Adipose tissue (tissue), 3 donors: ENCODE measurements around the gene TGFBR1. TPM values are rescaled to one million over a fixed set of nuclear protein-coding genes. Genes with fewer than 3 reads are reported as not detected.

Experiments
- H3K27ac ChIP-seq: one replicate; pipeline ENCODE4 v1.5.1; 2013; ENCODE audit warnings: low read depth, low read length
- WGBS, 3 donors: extraction: QIAGEN DNeasy Blood & Tissue Kit; methylation state at CpG; one replicate each; pipeline ENCODE4 v1.1.7; 2013; 5-methylcytosine and 5-hydroxymethylcytosine counted together
- polyA plus RNA-seq, 3 donors: library from polyadenylated mRNA; stranded (reverse); fragments of 200-250 nt; gene quantifications; one replicate each; pipeline ENCODE4 v1.2.3, GENCODE V29; 2013
- donor health status: healthy with polysubstance abuse.
- donor health status: Bipolar disorder and iron deficiency.
- donor health status: healthy.

Gene TGFBR1
- polyA plus RNA-seq, 3 donors, result 3.7 to 12.1 (median 9.4) TPM

GRCh38 chr9:99101271-99101670, 3.6 kb upstream of the TGFBR1 start:
- 95 to 99% (median 96%) methylated on average over 5 of the region's 5 CpGs for WGBS, 3 donors
- H3K27ac ChIP-seq, result no peak overlapping the region

GRCh38 chr9:99101812-99102211, 3.1 kb upstream of the TGFBR1 start:
- H3K27ac ChIP-seq, result no peak overlapping the region
- 94 to 97% (median 97%) methylated on average over 2 of the region's 2 CpGs for WGBS, 3 donors

DNA sequence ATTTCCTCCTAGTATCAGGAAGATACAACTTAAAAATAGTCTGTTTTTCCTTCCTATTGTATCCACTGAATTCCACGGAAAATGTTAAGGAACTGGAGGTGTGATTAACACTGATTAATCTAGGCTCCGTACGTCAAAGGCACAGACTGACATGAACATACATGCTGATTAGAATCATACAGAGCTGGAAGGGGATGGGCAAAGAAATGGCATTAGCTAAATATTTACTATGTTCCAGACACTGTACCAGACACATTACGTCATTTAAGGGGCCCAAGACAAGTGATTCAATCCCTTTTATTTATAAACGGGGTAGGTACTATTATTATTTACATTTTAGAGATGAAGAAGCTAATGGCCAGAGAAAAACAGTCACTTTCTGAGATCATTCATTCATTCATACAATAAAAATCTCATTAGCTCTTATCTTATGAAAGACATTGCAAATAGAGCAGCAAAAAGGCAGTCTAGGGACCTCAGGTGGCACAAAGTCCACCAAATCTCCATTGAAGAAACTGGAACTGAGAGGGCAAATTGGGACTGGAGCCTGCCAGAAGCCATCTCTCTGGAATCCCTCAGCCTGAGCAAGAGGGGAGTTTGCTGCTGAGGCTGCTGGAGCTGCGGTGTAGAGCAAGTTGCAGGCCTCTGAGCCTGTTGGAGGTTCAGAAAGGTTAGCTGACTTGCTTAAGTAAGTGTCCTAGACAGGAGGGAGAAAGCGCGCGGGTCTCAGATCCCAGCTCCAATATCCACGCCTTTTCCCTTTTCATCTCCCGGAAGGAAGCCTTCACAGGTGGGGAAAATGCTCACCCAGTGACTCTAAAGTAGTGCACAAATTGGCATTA, 1.6 kb upstream of the TGFBR1 start:
- H3K27ac ChIP-seq, result no peak overlapping the region
- 71 to 80% (median 74%) methylated on average over 11 of the region's 11 CpGs for WGBS, 3 donors

GRCh38 chr9:99103901-99104458, 933 bp upstream of the TGFBR1 start:
- H3K27ac ChIP-seq, result no peak overlapping the region
- WGBS, 3 donors, result 5 to 23% (median 6%) methylated on average over 14 of the region's 14 CpGs

GRCh38 chr9:99105152-99106043, 485 bp downstream of the TGFBR1 start:
- peak overlapping the region; percentile 84 for H3K27ac ChIP-seq
- 0 to 1% (median 0%) methylated on average over 66 to 114 of the region's 118 CpGs for WGBS, 3 donors

- 1 to 4% (median 2%) methylated on average over 9 of the region's 9 CpGs for WGBS, 3 donors
- peak overlapping the region; percentile 84 for H3K27ac ChIP-seq
These were observed 1.1 kb downstream of the TGFBR1 start for GRCh38 chr9:99106044-99106375.

DNA sequence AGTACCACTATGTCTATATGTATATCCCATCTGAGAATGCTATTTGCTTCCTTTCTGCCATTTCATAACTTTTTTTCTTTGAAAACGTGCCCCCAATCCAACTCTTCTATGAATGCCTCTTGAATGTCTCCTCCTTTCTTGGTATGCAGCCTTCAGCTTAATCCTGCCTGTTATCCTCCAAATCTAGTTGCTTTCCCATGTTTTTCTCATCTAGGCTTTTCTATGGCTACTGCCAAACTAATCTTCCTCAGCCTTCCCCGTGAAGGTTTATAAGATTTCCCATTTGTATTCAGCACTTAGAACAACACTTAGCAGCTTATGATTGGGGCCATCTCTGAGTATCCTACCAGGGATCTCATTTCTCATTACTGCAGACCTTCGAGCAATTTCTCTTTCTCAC, 2.5 kb downstream of the TGFBR1 start:
- H3K27ac ChIP-seq, result no peak overlapping the region
- 15 to 51% (median 29%) methylated on average over 3 of the region's 3 CpGs for WGBS, 3 donors

DNA sequence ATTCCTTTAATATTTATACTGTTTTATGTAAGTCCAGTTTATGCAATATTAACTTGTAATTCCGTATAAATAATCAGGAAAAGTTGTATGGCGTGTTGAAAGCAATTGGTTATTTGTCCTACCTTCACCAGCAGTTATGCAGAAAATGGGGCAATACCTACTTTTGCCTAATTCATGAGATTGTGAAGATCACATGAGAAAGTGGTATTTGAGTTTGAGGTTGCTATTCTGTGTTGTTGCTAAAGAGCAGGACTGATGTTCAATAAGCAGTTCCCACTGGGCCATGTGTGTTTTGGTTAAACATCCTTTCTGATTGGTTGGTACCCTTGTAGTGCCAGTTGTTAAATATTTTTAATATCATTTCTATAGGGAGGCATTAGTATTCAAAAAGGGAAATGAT, 3.2 kb downstream of the TGFBR1 start:
- H3K27ac ChIP-seq, result no peak overlapping the region
- WGBS, 3 donors, result 59 to 93% (median 83%) methylated on average over 2 of the region's 2 CpGs

- no peak overlapping the region for H3K27ac ChIP-seq
- 57 to 87% (median 57%) methylated on average over 3 of the region's 3 CpGs for WGBS, 3 donors
These were observed 4.6 kb downstream of the TGFBR1 start for GRCh38 chr9:99109522-99109921.

- WGBS, 3 donors, result 71 to 79% (median 72%) methylated on average over 6 of the region's 6 CpGs
These were observed 8.0 kb downstream of the TGFBR1 start for GRCh38 chr9:99112750-99113413.

DNA sequence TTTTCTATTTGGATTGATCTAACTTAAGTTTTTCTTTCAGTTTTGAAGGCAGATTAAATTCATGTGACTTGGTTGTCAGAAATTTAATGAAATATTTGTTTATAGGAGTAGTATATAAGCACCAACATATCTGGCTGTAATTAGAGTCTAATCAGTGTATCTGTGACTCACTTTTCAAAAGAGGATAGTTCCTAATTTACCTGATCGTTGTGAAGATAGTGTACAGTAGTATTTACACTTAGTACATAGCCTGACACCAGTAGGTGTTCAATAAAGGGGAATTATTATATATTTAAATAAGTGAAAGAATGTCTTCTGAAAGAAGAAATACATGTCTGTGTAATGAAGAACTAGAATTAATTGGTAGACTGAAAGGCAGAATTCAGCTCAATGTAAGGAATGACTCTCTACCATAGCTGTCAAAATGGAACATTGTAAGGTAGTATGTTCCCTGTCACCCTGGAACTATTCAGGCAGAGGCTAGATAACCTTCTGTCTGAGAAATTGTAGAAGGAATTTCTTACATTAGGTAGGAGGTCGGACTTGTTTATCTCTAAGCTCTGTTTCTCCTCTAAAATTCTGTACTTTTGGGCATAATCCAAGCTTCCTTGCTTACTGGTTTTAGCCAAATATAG, 8.6 kb downstream of the TGFBR1 start:
- no peak overlapping the region for H3K27ac ChIP-seq

More at GRCh38 chr9:99112750-99113413, 8.0 kb downstream of the TGFBR1 start:
- H3K27ac ChIP-seq, result no peak overlapping the region

DNA sequence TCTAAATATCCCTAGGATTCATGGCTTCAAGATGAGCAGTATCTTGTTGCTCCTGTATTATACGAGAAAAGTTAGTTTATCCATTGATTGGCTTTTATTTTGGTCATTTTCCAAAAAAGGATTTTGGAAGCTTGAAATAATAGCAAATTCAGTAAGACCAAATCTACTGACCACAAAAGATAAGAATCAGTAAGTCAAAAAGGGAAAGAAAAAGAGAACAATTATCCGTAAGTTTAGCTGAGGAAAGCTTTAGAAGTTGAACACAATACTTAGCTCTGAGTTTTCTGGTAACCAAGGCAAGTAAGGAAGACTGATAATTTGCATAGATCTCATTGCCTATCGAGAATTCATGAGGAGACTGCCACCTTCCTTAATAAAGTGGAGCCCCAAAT, 9.1 kb downstream of the TGFBR1 start:
- 58 to 88% (median 59%) methylated on average over 3 of the region's 3 CpGs for WGBS, 3 donors
- no peak overlapping the region for H3K27ac ChIP-seq

More for the DNA sequence above, 8.6 kb downstream of the TGFBR1 start:
- WGBS, 3 donors, result 64 to 74% (median 68%) methylated on average over 2 of the region's 2 CpGs

GRCh38 chr9:99114846-99115500, 10.1 kb downstream of the TGFBR1 start:
- no peak overlapping the region for H3K27ac ChIP-seq
- WGBS, 3 donors, result 78 to 88% (median 79%) methylated on average over 6 of the region's 6 CpGs

GRCh38 chr9:99116003-99116411, 11.1 kb downstream of the TGFBR1 start:
- H3K27ac ChIP-seq, result no peak overlapping the region
- 61 to 88% (median 75%) methylated on average over 3 of the region's 3 CpGs for WGBS, 3 donors

GRCh38 chr9:99118782-99119466, 14.0 kb downstream of the TGFBR1 start:
- WGBS, 3 donors, result 61 to 91% (median 68%) methylated on average over 7 of the region's 7 CpGs
- no peak overlapping the region for H3K27ac ChIP-seq

- H3K27ac ChIP-seq, result no peak overlapping the region
These were observed 15.2 kb downstream of the TGFBR1 start for GRCh38 chr9:99119976-99120655.

- no peak overlapping the region for H3K27ac ChIP-seq
- WGBS, 3 donors, result 63 to 94% (median 67%) methylated on average over 1 of the region's 1 CpG
These were observed 16.7 kb downstream of the TGFBR1 start for GRCh38 chr9:99121604-99122003.
